Subcutaneous adipose tissue (tissue), 4 donors: ENCODE measurements around the gene LAP3. TPM values are rescaled to one million over a fixed set of nuclear protein-coding genes. Genes with fewer than 3 reads are reported as not detected.

Source experiments
- CTCF ChIP-seq: fragments of 450-650 bp; IDR thresholded peaks from one replicate; pipeline ENCODE4 v1.5.1; 2016; ENCODE audit warnings: low read depth, mild to moderate bottlenecking, control low read depth, antibody characterized with exemption, moderate library complexity
- total RNA-seq, 4 donors: library from RNA; depleted of rRNA; stranded (reverse); fragments of >200 nt; gene quantifications; one replicate each; pipeline ENCODE4 v1.1.0, GENCODE V29; 2016

Gene LAP3
- total RNA-seq, 4 donors from 2014 or later, result 89.4 to 165 (median 96.0) TPM

- TF ChIP-seq CTCF, result no peak
These were observed 32.2 kb upstream of the LAP3 start for GRCh38 chr4:17544831-17545234.

DNA sequence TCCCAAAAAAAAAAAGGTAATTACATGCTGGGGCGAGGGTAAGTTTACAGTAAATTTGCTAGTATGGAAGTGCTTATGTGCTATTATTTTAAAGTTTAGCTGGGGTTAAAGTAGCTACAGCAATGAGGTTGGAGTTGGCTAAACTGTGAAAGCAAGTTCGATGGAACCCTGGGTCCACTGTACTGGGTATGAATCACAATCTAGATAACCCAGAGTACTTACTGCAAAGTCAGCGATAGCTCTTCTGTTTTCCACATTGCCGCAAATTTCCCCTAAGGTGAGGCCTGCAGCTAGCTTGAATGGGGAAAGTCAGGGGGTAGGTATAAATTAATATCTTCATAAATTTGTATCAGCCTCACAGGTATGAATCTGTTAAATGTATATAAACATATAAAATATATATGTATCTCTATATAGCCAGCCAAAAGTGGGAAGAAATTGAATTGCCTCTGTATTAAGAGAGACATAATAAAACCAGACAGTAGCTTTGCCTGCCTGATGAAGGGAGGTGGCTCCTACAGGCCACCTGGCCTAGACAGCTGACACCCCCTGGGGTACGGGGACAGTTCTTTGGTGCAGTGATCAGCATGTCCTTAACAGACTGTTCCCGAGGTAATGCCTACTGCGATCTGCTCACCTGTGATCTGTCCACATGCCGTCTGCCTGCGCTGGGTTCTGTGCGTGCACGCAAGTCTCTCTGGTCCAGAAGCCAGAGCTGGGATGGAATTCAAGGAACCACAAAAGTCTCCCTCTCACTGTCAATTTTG, 31.4 kb upstream of the LAP3 start:
- no peak for TF ChIP-seq CTCF

DNA sequence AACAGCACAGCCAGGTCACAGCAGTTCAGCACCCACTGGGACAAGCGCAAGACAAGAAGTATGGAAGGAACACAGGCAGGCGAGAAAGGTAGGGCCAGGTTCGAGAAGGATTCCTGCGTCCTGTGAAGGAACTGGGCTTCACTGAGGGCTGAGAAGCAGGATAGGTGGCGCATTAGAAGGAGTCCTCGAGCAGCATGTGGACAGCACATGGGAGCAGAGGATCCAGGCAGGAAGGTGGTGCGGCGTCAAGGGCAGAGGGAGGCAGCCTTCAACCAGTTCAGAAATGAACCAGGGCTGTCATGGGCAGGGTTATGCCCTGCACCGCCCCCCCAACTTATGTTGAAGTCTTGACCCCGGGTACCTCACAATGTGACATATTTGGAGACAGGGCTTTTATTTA, 30.8 kb upstream of the LAP3 start:
- TF ChIP-seq CTCF, result no peak

- TF ChIP-seq CTCF, result no peak
These were observed 30.3 kb upstream of the LAP3 start for GRCh38 chr4:17546678-17547077.

- no peak for TF ChIP-seq CTCF
These were observed 26.4 kb upstream of the LAP3 start for GRCh38 chr4:17550549-17550948.

DNA sequence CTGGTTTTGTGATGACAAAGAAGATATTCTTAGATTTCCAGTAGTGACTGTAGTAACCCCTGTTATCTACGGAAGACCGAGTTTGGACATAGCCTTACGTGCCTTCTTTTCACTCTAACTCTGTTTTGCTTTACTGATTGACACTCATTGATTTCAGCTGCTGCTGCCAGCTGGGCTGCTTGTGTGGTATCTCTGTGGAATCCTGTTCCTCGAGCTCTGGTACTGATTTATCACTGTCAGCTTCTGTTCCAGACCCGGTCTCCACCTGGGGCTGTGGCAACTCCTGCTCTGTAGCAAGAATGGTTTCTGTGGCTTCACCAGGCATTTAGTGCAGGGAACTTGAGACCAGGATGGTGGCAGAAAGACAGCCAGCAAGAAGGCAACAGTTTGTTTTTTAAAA, 24.6 kb upstream of the LAP3 start:
- no peak for TF ChIP-seq CTCF

DNA sequence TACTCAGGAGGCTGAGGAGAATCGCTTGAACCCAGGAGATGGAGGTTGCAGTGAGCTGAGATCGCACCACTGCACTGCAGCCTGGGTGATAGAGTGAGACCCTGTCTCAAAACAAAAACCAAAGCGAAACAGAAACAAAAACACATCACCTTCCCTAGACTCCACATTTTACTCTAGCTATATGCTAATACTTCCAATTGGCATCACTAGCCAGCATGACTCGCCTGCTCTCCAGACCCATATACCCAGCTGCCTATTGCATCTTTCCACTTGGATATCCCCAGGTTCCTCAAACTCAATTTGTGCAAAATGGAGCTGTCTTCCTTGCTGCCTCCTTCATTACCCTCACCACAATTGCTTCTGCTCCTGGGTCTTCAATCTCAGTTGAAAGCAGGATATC, 22.4 kb upstream of the LAP3 start:
- no peak for TF ChIP-seq CTCF
